CD14-positive monocyte (primary cell): Measurements from ENCODE around the gene KIF21B. TPM values are rescaled to one million over a fixed set of nuclear protein-coding genes. Genes with fewer than 3 reads are reported as not detected.

Experiments used
- DNase-seq, 3 donors: peaks; one replicate each; pipeline ENCODE4 v3.0.0-alpha.2; 2011 to 2022
- H2AFZ ChIP-seq: 2 replicates; pipeline ENCODE4 v1.6.0; 2012; ENCODE audit warnings: mild to moderate bottlenecking, low read depth, low read length, inconsistent platforms; ENCODE audit not compliant: insufficient read depth, poor library complexity, severe bottlenecking
- H3K27ac ChIP-seq, 2 donors: 1 replicate in 1 of 2; 2 replicates in 1 of 2; pipeline ENCODE4 v1.5.1; 2012 to 2013; ENCODE audit warnings: low read length in 2 of 2, control low read depth in 1 of 2, inconsistent platforms in 1 of 2, low read depth in 1 of 2, mild to moderate bottlenecking in 1 of 2
- H3K27me3 ChIP-seq, 2 donors: one replicate each; pipeline versions ENCODE4 v1.6.0 to v1.6.1; 2011 to 2013; ENCODE audit warnings: low read length in 2 of 2; ENCODE audit not compliant: control insufficient read depth in 2 of 2, insufficient read depth in 2 of 2
- H3K36me3 ChIP-seq, 2 donors: replicated peaks in 1 of 2; 1 replicate in 1 of 2; 2 replicates in 1 of 2; pipeline versions ENCODE4 v1.5.1 to v1.6.1; 2012 to 2013; ENCODE audit warnings: low read length in 2 of 2, control low read depth in 1 of 2, inconsistent platforms in 1 of 2, mild to moderate bottlenecking in 1 of 2; ENCODE audit not compliant: insufficient read depth in 2 of 2, control insufficient read depth in 1 of 2
- H3K4me1 ChIP-seq, 2 donors: 1 replicate in 1 of 2; 2 replicates in 1 of 2; pipeline versions ENCODE4 v1.5.1 to v1.6.1; 2012 to 2013; ENCODE audit warnings: low read length in 2 of 2, control low read depth in 1 of 2, inconsistent platforms in 1 of 2, mild to moderate bottlenecking in 1 of 2, moderate library complexity in 1 of 2; ENCODE audit not compliant: insufficient read depth in 2 of 2, control insufficient read depth in 1 of 2
- H3K4me2 ChIP-seq: replicated peaks from 2 replicates; pipeline ENCODE3; 2012; ENCODE audit warnings: low read length, moderate library complexity, mild to moderate bottlenecking; ENCODE audit not compliant: poor library complexity, severe bottlenecking; ENCODE audit errors: extremely low read depth
- H3K4me3 ChIP-seq, 3 experiments: fragments of 200-600 bp in 1 of 3; sonication (generic) in 1 of 3; replicated peaks in 1 of 3; 1 replicate in 2 of 3; 2 replicates in 1 of 3; pipeline ENCODE4 v1.5.1; 2011 to 2013; ENCODE audit warnings: low read length in 3 of 3, mild to moderate bottlenecking in 3 of 3, control low read depth in 2 of 3, low read depth in 2 of 3, inconsistent platforms in 1 of 3, moderate library complexity in 1 of 3
- H3K79me2 ChIP-seq: 2 replicates; pipeline ENCODE4 v1.6.0; 2012; ENCODE audit warnings: mild to moderate bottlenecking, control low read depth, inconsistent platforms, low read length, moderate library complexity; ENCODE audit not compliant: insufficient read depth
- H3K9ac ChIP-seq: 2 replicates; pipeline ENCODE4 v1.6.0; 2017; ENCODE audit warnings: low read length, mild to moderate bottlenecking; ENCODE audit not compliant: insufficient read depth, poor library complexity, severe bottlenecking
- H3K9me3 ChIP-seq, 2 donors: replicated peaks in 1 of 2; 1 replicate in 1 of 2; 2 replicates in 1 of 2; pipeline versions ENCODE4 v1.5.1 to v1.6.1; 2012 to 2013; ENCODE audit warnings: low read length in 2 of 2, control low read depth in 1 of 2; ENCODE audit not compliant: control insufficient read depth in 1 of 2, insufficient read depth in 1 of 2
- H4K20me1 ChIP-seq: 2 replicates; pipeline ENCODE4 v1.6.0; 2012; ENCODE audit warnings: mild to moderate bottlenecking, low read length, control low read depth, moderate library complexity; ENCODE audit not compliant: insufficient read depth
- H3K27ac Mint-ChIP-seq, 7 donors: one replicate each; pipeline ENCODE4 v1.8.0; 2020; ENCODE audit warnings: mild to moderate bottlenecking in 7 of 7, mixed read lengths in 7 of 7, moderate library complexity in 6 of 7, inconsistent platforms in 2 of 7
- H3K27me3 Mint-ChIP-seq, 3 donors: one replicate each; pipeline ENCODE4 v1.8.0; 2021 to 2022; ENCODE audit warnings: low read depth in 3 of 3, mild to moderate bottlenecking in 3 of 3, mixed read lengths in 3 of 3, moderate library complexity in 3 of 3, inconsistent platforms in 1 of 3
- H3K36me3 Mint-ChIP-seq, 2 donors: one replicate each; pipeline ENCODE4 v1.8.0; 2020; ENCODE audit warnings: mixed read lengths in 2 of 2, inconsistent platforms in 1 of 2, mild to moderate bottlenecking in 1 of 2
- H3K4me1 Mint-ChIP-seq: one replicate; pipeline ENCODE4 v1.8.0; 2020; ENCODE audit warnings: mild to moderate bottlenecking, mixed read lengths
- H3K4me3 Mint-ChIP-seq, 2 donors: one replicate each; pipeline ENCODE4 v1.8.0; 2020; ENCODE audit warnings: mild to moderate bottlenecking in 2 of 2, mixed read lengths in 2 of 2, moderate library complexity in 1 of 2
- H3K9me3 Mint-ChIP-seq, 7 donors: one replicate each; pipeline ENCODE4 v1.8.0; 2020 to 2022; ENCODE audit warnings: mixed read lengths in 7 of 7, mild to moderate bottlenecking in 6 of 7, moderate library complexity in 6 of 7, inconsistent platforms in 2 of 7
- whole genome bisulfite sequencing: methylation state at CpG from one replicate; pipeline ENCODE4 v1.1.5; 2013; ENCODE audit warnings: missing lambda C conversion rate; ENCODE audit not compliant: insufficient coverage; 5-methylcytosine and 5-hydroxymethylcytosine counted together
- intact Hi-C, 2 donors: fragments of 100-400 bp; cut with micrococcal nuclease; formaldehyde crosslinking; loops; one replicate each; pipeline versions ENCODE4 v1.15.0 to v1.15.1; 2023
- polyA plus RNA-seq, 3 donors: library from polyadenylated mRNA; depleted of rRNA in 1 of 3; unstranded in 2 of 3; stranded (reverse) in 1 of 3; fragments of 300-500 nt in 2 of 3; fragments of >200 nt in 1 of 3; fragmentation: Illumina TruSeq in 2 of 3; gene quantifications; 1 replicate in 2 of 3; 2 replicates in 1 of 3; pipeline ENCODE4 v1.2.3, GENCODE V29; 2012 to 2021
- TF ChIP-seq, protein P1 (sequence below): fragments of 200-600 bp; IDR thresholded peaks from one replicate; pipeline ENCODE4 v1.8.0; 2022; ENCODE audit warnings: antibody characterized with exemption, mild to moderate bottlenecking

Gene KIF21B
- polyA plus RNA-seq, 3 donors = 0.18 to 9.8 (median 0.30) TPM

DNA sequence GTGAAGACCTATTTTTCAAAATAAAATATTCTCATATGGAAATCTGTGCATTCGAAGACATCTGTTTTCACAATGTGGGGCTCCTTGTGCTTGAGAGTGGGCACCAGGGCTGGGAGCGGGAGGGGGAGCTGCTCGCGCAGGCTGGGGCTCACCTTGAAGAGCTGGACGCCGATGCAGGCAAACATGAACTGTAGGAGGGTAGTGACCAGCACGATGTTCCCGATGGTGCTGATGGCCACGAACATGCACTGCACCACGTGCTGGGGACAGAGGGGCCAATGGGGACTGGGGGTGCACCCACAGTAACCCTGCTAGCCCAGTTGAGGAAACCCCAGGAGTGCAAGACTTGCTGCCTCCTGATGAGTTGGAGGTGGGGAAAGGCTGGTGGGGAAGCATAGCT is 42.2 kb upstream of the KIF21B start:
- Histone ChIP-seq H3K27ac (no peak overlapping the region), H4K20me1 (no peaks in the 10 kb centered on the region), H3K4me3 (no peak overlapping the region), H3K27me3 (no peaks in the 10 kb centered on the region), H2AFZ (no peak overlapping the region), H3K9me3 (no peaks in the 10 kb centered on the region), H3K9ac (no peak overlapping the region), H3K4me1 (no peaks in the 10 kb centered on the region), H3K4me2 (no peak overlapping the region), H3K79me2 (no peaks in the 10 kb centered on the region), H3K36me3 (no peaks in the 10 kb centered on the region)
- H3K4me3 Mint-ChIP-seq = no peak overlapping the region
- WGBS = 93% methylated on average over 10 of the region's 10 CpGs
- TF ChIP-seq, protein P1, sequence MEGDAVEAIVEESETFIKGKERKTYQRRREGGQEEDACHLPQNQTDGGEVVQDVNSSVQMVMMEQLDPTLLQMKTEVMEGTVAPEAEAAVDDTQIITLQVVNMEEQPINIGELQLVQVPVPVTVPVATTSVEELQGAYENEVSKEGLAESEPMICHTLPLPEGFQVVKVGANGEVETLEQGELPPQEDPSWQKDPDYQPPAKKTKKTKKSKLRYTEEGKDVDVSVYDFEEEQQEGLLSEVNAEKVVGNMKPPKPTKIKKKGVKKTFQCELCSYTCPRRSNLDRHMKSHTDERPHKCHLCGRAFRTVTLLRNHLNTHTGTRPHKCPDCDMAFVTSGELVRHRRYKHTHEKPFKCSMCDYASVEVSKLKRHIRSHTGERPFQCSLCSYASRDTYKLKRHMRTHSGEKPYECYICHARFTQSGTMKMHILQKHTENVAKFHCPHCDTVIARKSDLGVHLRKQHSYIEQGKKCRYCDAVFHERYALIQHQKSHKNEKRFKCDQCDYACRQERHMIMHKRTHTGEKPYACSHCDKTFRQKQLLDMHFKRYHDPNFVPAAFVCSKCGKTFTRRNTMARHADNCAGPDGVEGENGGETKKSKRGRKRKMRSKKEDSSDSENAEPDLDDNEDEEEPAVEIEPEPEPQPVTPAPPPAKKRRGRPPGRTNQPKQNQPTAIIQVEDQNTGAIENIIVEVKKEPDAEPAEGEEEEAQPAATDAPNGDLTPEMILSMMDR = no peak
- H3K27me3 Mint-ChIP-seq = peaks cover 2 to 6% (median 3%) of the 10 kb centered on the region in 3 donors
- intact Hi-C loops = no loop called here
- H3K27ac Mint-ChIP-seq = no peak overlapping the region
- DNase-seq = no peak
- H3K36me3 Mint-ChIP-seq = no peaks in the 10 kb centered on the region
- peaks cover 0 to 3% (median 0%) of the 10 kb centered on the region in 7 donors for H3K9me3 Mint-ChIP-seq
- no peaks in the 10 kb centered on the region for H3K4me1 Mint-ChIP-seq

DNA sequence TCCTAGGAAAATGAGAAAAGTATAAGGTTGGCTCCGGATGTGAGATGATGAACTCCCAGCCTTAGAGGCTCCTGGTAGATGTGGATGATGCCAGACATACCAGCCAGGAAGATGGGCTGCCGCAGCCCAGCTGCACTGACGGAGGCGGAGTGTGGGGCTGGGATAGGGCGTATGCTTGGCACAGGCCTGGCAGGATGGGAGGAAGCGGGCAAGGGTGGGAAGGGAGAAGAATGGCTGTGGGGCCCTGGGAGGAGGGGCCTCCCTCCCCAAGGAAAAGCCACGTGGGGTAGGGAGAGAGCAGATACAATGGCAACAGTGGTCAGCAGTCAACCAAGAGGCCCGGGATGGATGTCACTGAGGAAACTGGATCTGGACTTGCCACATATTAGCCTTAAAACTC is 41.3 kb upstream of the KIF21B start:
- H3K4me3 ChIP-seq = no peak overlapping the region
- H3K4me1 ChIP-seq = no peaks in the 10 kb centered on the region
- no peak overlapping the region for H3K27ac Mint-ChIP-seq
- peaks cover 2 to 5% (median 3%) of the 10 kb centered on the region in 3 donors for H3K27me3 Mint-ChIP-seq
- H3K79me2 ChIP-seq = no peaks in the 10 kb centered on the region
- H3K9ac ChIP-seq = no peak overlapping the region
- no peaks in the 10 kb centered on the region for H3K4me1 Mint-ChIP-seq
- no peak overlapping the region for H3K27ac ChIP-seq
- H4K20me1 ChIP-seq = no peaks in the 10 kb centered on the region
- H3K36me3 ChIP-seq = no peaks in the 10 kb centered on the region
- TF ChIP-seq, protein P1 = no peak
- H3K9me3 Mint-ChIP-seq = peaks cover 0 to 3% (median 0%) of the 10 kb centered on the region in 7 donors
- WGBS = 88% methylated on average over 7 of the region's 8 CpGs
- no peak overlapping the region for H2AFZ ChIP-seq
- no peaks in the 10 kb centered on the region for H3K36me3 Mint-ChIP-seq
- no peak overlapping the region for H3K4me3 Mint-ChIP-seq
- no peak overlapping the region for H3K4me2 ChIP-seq
- no peak for DNase-seq
- intact Hi-C loops = no loop called here
- H3K9me3 ChIP-seq = no peaks in the 10 kb centered on the region
- H3K27me3 ChIP-seq = no peaks in the 10 kb centered on the region
